ENCODE results near the gene CASZ1.

GRCh38 chr1:10651793-10652192 is 144.7 kb downstream of the CASZ1 start:
- TF ChIP-seq POLR2A (IDR thresholded peaks at IDR 0.05) (no peak), POLR2AphosphoS5 (IDR thresholded peaks at IDR 0.05) (no peak), CTCF (IDR thresholded peaks at IDR 0.05) (no peak)
